ENCODE results near the gene EDDM3A.
"Not testable (repeated sequence)": the region's sequence is repeated elsewhere in the genome, so short reads cannot be mapped to it uniquely, and the experiment has no call there.

EDDM3A gene

GRCh38 chr14:20733684-20734429 is 11.8 kb upstream of the EDDM3A start:
- no peak for DNase-seq

DNA sequence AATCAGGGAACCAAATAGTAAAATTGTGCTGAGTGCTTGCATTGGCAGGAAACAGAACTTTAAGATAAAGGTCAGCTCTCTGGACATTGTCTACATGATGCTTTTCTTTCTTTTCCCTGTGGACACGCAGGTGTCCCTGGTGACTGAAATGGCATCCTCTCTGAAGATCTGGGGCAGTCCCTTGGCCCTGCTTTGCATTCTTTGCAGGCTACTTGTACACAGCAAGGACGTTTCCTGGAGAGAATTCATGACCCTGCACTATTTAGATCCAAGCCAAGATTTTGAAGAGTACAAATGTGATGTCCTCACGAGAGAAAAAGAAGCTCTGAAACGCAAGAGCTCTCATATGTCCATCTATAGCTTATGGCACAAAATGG is 11.3 kb upstream of the EDDM3A start:
- no peak for DNase-seq

DNA sequence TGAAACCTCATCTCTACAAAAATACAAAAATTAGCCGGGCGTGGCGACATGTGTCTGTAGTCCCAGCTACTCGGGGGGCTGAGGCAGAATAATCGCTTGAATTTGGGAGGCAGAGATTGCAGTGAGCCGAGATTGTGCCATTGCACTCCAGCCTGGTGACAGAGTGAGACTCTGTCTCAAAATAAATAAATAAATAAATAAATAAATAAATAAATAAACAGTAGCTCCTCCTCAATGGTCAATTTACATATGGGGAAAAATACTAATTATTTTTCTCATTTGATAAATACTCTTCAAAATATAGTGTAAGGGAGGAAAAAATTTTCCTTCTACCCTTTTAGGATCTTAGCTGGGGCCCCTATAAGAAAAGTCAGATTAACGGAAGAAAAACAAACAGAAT is 7.4 kb upstream of the EDDM3A start:
- DNase-seq = not testable (repeated sequence)

GRCh38 chr14:20742132-20742531 is 3.6 kb upstream of the EDDM3A start:
- no peak for DNase-seq

- DNase-seq = no peak
Observed at GRCh38 chr14:20743556-20743955, 2.1 kb upstream of the EDDM3A start.

- DNase-seq = no peak
Observed at GRCh38 chr14:20746566-20746965, 879 bp downstream of the EDDM3A start.

- DNase-seq = no peak
Observed at GRCh38 chr14:20748439-20748838, 2.8 kb downstream of the EDDM3A start.

DNA sequence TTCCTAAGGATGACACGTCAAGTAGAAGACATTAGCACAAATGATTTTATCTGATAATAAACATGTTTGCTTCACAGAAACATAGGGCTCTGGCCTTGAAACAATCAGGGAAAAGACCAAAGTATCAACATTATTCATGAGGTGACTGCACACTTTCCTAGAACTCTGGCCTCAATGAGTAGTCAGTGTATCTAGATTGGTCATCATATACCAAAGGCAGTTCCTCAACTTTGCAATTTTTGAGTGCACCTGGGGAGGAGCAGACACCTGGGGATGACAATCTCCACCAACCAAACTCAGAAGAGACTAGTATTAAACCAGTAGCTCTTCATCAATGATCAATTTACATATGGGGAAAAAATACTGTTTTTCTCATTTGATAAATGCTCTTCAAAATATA is 4.5 kb downstream of the EDDM3A start:
- DNase-seq = no peak

DNA sequence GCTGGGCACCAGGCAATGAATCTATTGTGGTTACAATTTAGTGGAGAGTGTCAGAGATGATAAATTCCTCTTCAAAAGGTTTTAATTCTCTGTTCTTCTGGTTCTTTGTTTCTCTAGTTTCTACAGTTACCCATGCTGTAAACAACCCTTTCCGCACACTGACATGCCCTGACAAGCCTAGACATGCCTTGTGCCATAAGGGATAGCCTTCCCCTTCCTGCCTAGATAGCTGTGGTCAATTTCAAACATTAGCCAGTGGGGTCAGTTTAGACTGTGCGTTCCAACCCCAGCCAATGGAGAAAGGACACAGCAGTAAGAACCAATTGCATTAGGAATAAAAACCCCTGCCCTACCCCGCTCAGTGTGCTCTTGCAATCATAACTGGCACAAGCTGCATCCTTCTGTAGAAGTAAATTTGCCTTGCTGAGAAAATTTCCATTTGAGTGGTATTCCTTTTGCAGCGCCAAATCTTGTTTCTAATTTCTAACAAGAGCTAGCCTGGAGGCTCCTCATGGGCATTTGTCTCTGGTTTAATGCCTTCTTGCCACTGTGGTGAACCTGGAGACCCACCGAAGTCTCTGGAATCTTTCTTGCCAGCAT is 6.4 kb downstream of the EDDM3A start:
- DNase-seq = no peak

- no peak for DNase-seq
Observed at GRCh38 chr14:20754308-20754707, 8.6 kb downstream of the EDDM3A start.

- DNase-seq = no peak
Observed at GRCh38 chr14:20755037-20755436, 9.3 kb downstream of the EDDM3A start.

GRCh38 chr14:20757965-20758364 is 12.3 kb downstream of the EDDM3A start:
- DNase-seq = peak; percentile 20 to 47

- not testable (repeated sequence) for DNase-seq
Observed at GRCh38 chr14:20759465-20759864, 13.8 kb downstream of the EDDM3A start.

GRCh38 chr14:20760950-20761349 is 15.3 kb downstream of the EDDM3A start:
- no peak for DNase-seq

GRCh38 chr14:20768593-20768892 is 22.9 kb downstream of the EDDM3A start:
- DNase-seq = no peak

GRCh38 chr14:20769421-20769820 is 23.7 kb downstream of the EDDM3A start:
- DNase-seq = no peak

- no peak for DNase-seq
Observed at GRCh38 chr14:20772650-20773049, 27.0 kb downstream of the EDDM3A start.

DNA sequence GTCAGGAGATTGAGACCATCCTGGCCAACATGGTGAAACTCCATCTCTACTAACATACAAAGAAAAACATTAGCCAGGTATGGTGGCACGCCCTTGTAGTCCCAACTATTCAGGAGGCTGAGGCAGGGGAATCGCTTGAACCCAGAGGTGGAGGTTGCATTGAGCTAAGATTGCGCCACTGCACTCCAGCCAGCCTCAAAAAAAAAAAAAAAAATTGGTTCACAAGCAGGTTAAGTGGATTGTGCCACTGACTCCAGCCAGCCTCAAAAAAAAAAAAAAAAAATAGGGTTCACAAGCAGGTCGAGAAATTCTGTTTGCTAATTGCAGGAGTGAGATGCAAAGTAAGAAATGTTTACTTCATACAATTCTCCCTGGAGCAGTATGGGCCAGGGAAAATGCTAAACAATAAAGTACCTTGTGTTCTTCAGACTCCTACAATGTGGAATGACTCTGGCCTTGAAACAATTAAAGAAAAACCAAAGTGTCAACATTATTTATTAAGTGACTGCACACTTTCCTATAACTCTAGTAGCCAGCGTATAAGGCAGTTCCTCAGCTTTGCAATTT is 28.7 kb downstream of the EDDM3A start:
- no peak for DNase-seq

DNA sequence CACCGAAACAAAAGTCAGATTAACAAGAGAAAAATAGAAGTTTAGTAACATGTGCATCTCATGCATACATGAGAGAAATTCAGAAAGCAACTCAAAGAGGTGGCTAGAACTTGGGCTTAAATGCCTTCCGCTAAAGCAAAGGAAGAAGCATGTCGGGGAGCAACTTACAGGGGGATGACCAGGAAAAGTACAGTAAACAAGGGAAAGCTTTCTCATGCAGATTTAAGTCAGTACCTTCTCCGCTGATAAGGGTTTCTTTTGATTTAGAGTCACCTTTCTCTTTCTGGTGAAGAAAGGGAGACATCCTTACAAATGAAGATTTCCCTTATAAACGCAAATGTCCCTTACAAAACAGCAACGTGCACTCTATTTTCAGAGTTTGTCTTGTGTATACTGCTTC is 29.4 kb downstream of the EDDM3A start:
- DNase-seq = no peak

DNA sequence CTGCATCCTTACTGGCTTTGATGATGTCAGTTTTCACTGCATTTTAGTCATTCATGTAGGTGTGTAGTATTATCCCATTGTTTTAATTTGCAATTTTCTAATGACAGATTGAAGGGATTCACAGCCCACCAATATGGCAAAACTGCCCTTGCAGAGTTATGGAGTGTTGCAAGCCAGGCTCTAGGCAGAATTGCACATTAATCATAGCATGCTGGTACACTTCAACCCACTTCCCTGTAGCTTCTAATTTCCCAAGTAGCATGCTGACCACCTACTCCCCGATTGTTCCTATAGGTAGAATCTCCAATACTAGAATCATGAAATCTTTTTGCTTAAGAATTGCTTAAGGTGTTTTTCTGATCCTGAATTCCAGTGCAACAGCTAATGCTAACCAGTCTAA is 30.2 kb downstream of the EDDM3A start:
- no peak for DNase-seq

DNA sequence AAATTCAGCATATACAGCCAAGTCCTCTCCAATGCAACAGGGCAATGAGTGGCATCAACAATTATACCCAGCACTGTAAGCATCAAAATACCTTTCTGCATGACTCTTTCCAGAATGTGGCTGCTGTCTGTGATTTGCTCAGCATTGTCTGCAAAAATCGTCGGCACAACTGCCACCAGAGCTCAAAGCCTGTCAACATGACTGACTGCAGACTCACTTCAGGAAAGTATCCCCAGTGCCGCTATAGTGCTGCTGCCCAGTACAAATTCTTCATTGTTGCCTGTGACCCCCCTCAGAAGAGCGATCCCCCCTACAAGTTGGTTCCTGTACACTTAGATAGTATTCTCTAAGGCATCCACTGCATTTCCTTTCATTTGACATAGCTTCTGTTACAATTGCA is 36.1 kb downstream of the EDDM3A start:
- no peak for DNase-seq

DNA sequence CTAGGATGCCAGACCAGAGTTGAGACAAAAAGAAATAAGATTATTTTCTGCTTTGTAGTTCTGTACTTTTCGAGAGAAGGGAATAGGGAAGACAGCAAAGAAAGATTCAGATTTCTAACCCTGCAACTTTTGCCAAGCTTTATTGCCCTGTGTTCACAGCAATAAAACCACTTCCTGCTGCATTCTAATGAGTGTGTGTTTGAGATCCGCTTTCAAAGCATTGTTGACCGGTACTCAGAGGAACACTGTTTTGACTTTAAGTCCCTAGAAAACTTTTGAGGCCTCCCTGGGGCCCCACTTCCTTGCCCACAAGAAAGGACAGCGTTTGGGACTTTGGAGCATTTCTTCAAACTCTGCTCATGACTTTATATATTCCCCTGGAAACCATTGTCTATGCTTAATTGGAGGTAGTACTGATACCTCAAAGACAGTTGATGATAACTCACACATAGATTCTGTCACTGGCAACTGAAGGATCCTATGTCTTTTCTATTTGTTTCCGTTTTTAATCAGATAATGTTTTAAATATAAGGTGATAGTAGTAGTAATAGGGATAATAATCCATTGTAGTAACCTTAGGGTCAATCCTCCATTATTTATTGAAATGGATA is 36.7 kb downstream of the EDDM3A start:
- DNase-seq = peak in 1 of 2 donors; percentile 34

DNA sequence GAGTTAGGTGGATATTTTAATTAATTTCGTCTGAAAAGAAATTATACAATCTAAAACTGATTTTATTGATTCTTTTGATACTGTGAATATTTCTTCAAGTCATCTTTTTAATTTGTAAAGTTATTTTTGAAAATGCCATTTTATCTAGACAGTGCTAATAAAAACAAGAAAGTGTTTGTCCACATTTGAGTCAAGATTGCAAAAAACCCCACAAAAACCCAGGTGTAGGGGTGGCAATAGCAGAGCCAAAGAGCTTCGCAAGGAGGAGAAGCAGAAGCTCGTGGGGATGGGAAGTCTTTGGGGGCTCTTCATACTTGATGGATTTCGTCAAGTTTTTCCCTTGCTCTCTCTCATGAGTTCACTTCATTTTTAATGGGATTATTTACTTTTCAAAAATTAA is 41.3 kb downstream of the EDDM3A start:
- DNase-seq = no peak

DNA sequence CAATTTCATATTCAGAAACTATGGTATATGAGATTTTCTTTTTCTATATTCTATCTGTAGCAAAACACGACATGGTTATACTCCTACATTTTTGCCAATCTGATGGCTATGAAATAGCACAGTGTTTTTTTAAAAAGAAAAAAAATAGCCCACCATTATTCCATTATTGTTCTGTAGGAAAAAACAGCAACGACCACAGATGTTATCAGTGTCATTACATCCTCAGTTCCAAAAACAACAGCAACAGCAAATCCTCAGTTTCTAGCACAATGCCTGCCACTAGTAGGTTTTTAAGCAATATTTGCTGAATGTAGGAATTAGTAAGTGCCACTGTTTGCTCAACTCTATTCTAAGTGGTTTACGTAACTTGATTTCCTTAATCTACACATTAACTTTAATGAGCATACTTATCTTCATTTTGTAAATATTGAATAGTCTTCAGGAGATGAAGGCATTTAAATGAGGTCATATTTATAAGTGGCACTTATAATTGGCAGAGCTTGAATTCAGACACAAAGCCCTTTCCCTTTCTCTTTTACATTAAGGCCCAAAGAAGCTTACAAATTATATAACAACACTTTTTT is 43.6 kb downstream of the EDDM3A start:
- no peak for DNase-seq

Data from CD4-positive, alpha-beta T cell treated with Interleukin-1 beta for 1 hour (primary cell).